Central memory CD8-positive, alpha-beta T cell (primary cell): Measurements from ENCODE around the gene IL4I1.
A peak's percentile ranks its signal among the peaks of the same experiment; 100 is the strongest.

Experiments
- ATAC-seq: fragments of 150-1000 bp; cut with Tn5 transposase; replicated peaks from 2 replicates; pipeline ENCODE4 v1.10.0; 2022; ENCODE audit warnings: mild to moderate bottlenecking, moderate FRiP score, moderate number of reproducible peaks; ENCODE audit not compliant: poor library complexity, severe bottlenecking; ENCODE audit errors: extremely low read depth
- DNase-seq, 2 donors: peaks; one replicate each; pipeline ENCODE4 v3.0.0; 2021; ENCODE audit warnings: low spot score in 2 of 2
- H3K27ac Mint-ChIP-seq: one replicate; pipeline ENCODE4 v1.8.0; 2022; ENCODE audit warnings: low read depth, mild to moderate bottlenecking, moderate library complexity, mixed read lengths
- H3K27me3 Mint-ChIP-seq: one replicate; pipeline ENCODE4 v1.8.0; 2022; ENCODE audit warnings: mixed read lengths
- H3K36me3 Mint-ChIP-seq: one replicate; pipeline ENCODE4 v1.8.0; 2022; ENCODE audit warnings: mild to moderate bottlenecking, moderate library complexity, mixed read lengths; ENCODE audit not compliant: insufficient read depth
- H3K4me1 Mint-ChIP-seq: one replicate; pipeline ENCODE4 v1.8.0; 2022; ENCODE audit warnings: mixed read lengths
- H3K4me3 Mint-ChIP-seq: one replicate; pipeline ENCODE4 v1.8.0; 2022; ENCODE audit warnings: mild to moderate bottlenecking, moderate library complexity, mixed read lengths
- H3K9me3 Mint-ChIP-seq: one replicate; pipeline ENCODE4 v1.8.0; 2022; ENCODE audit warnings: mixed read lengths

IL4I1 gene

DNA sequence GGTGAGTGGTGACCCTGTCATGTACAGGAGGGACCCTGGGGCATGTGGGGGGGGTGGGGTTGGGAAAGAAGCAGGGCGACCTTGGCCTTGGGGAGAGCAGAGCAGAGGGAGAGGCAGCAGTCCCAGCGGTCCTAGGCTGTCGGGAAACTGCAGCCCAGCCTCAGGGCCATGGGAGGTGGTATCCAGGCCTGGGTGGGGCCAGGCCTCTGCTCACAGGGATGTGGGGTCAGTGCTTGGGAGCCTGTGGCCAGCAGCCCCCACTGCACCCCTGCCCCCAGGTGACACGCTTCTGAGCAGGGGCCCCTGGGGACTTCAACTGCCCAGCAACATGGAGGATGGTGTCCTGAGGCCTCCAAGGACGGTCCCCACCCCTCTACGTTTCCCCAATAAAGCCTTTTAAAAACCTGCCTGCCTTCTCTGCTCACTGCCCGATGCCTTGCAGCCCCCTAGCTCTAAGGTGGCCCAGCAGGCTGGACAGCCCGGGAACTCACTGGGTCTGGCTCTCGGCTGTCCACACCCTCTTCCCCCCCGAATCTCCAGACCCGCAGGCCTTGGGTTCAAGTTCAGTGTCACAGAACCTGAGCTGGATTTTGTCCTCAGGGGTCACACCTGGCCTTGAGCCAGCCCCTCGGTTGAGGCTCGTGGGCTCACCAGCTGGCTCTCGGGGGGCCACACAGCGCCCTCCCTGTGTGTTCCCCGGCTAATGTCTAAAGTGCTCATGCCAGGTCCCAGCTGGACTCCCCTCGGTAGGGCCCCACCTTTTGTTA, 36.2 kb downstream of the IL4I1 start:
- peaks cover 25% of the 10 kb centered on the region for H3K36me3 Mint-ChIP-seq
- H3K9me3 Mint-ChIP-seq = no peaks in the 10 kb centered on the region
- ATAC-seq = no peak

DNA sequence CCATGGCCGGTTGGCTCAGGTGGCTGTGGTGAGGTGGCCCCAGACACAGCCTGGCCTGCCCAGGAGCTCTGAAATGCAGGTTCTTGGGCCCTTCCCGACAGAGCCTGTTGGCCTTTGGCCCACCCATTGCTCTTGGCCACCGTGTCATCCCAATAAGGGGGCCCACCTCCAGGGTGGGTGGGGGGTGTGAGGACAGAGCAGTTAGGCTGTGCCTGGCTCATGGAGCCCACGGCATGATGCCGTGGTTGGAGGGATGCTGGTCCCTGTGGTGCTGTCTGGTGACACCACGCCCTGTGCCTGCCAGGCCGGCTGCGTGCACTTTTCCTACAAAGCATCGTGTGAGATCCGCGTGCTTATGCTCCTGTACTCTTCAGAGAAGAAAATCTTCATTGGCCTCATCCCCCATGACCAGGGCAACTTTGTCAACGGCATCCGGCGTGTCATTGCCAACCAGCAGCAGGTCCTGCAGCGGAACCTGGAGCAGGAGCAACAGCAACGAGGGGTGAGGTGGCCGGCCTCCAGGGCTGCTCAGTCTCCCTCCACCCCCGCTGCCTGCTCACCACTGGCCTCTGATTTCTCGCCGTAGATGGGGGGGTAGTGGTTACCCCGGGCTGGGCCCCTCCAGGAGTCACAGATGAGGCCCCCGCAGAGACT, 36.9 kb downstream of the IL4I1 start:
- Mint-ChIP-seq H3K27ac (no peak overlapping the region), H3K4me3 (no peak overlapping the region), H3K27me3 (no peaks in the 10 kb centered on the region), H3K9me3 (no peaks in the 10 kb centered on the region), H3K36me3 (peaks cover 25% of the 10 kb centered on the region), H3K4me1 (peaks cover 7% of the 10 kb centered on the region)
- DNase-seq (no peak), ATAC-seq (no peak)

More for the DNA sequence above, 36.2 kb downstream of the IL4I1 start:
- H3K27me3 Mint-ChIP-seq = no peaks in the 10 kb centered on the region
- peak overlapping the region; percentile 69 for H3K27ac Mint-ChIP-seq
- no peak for DNase-seq
- H3K4me1 Mint-ChIP-seq = peaks cover 8% of the 10 kb centered on the region
- H3K4me3 Mint-ChIP-seq = no peak overlapping the region

DNA sequence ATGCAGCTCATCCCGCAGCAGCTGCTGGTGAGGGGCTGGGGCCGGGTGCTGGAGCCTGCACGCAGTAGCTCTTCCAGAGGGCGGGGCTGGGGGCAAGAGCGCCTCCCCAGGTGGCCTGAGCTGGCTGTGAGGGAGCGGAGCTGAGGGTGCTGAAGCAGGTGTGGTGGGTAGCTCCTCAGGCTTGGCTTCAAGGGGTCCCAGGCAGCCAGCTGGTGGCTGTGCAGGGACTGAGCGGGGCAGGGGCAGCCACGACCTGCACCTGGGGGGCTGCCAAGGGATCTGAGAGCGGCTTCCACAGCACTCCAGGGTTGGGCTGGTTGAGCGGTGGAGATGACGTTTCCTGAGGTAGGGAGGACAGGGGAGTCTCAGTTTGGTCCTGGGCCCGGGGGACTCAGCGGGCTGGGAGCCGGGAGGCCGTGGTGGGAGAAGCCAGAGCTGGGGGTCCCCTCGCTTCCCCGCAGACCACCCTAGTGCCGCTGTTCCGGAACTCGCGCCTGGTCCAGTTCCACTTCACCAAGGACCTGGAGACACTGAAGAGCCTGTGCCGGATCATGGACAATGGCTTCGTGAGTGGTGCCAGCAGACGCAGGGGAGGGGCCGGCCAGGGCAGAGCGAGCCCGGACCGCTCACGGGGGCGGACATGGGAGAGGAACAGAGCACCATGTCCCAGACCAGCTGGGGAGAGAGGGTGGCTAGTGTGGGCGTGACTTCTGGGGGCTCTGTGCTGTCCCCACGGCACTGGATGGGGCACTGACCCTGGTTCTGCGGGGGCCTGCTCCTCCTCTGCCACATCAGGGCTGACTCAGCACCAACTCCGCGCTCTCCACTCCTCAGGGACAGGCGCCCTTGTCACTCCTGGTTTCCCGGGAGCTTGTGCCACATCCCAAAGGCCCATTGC, 38.4 kb downstream of the IL4I1 start:
- ATAC-seq (no peak), DNase-seq (no peak)
- H3K27me3 Mint-ChIP-seq = no peaks in the 10 kb centered on the region
- H3K4me3 Mint-ChIP-seq = no peak overlapping the region
- H3K9me3 Mint-ChIP-seq = no peaks in the 10 kb centered on the region
- H3K36me3 Mint-ChIP-seq = peaks cover 23% of the 10 kb centered on the region
- peak overlapping the region; percentile 77 for H3K27ac Mint-ChIP-seq
- H3K4me1 Mint-ChIP-seq = peaks cover 4% of the 10 kb centered on the region

DNA sequence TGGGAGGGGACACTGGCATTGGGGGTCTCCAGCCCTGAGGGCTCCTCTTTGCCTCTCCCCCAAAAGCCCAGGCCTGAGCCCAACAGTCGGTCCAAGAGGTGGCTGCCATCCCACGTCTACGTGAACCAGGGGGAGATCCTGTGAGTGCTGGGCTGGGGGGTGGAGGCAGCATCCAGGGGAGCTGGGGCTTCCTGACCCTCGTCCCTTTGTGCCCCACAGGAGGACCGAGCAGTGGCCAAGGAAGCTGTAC, 38.9 kb downstream of the IL4I1 start:
- Mint-ChIP-seq H3K4me3 (no peak overlapping the region), H3K36me3 (peaks cover 19% of the 10 kb centered on the region), H3K9me3 (no peaks in the 10 kb centered on the region), H3K4me1 (peaks cover 2% of the 10 kb centered on the region), H3K27ac (no peak overlapping the region), H3K27me3 (no peaks in the 10 kb centered on the region)
- no peak for ATAC-seq
- DNase-seq = no peak

DNA sequence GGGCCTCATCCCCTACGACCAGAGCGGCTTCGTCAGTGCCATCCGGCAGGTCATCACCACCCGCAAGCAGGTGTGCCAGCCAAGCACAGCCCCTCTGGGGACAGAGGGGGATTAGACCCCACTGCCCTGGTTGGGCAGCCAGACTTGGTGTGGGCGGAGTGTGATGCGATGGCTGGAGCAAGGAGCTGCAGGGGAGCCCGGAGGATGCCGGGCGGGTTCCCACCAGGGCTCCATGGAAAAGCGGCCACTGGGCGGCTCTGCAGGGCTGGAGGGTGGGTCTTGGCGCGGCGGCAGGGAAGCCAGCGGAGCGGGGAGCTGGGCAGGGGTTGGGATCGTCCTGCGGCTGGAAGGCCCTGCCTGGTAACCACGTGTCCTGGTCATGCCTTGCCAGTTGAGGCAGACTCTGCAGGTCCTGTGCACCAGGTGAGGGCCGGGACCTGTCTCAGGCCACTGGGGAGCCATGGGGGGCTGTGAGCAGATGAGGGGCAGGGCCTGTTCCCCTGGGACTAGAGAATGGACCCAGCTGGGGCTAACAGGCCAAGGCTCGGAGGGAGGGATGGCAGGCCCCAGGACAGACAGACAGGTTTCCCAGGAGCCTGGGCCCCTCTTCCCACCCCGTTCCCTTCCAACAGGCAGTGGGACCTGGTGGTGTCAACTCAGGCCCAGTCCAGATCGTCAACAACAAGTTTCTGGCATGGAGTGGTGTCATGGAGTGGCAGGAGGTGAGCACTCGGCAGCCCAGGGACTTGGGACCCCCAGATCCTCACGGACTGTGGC, 39.4 kb downstream of the IL4I1 start:
- Mint-ChIP-seq H3K9me3 (no peaks in the 10 kb centered on the region), H3K27me3 (no peaks in the 10 kb centered on the region), H3K4me1 (peaks cover 7% of the 10 kb centered on the region), H3K27ac (no peak overlapping the region), H3K4me3 (no peak overlapping the region), H3K36me3 (peaks cover 22% of the 10 kb centered on the region)
- ATAC-seq (no peak), DNase-seq (no peak)

DNA sequence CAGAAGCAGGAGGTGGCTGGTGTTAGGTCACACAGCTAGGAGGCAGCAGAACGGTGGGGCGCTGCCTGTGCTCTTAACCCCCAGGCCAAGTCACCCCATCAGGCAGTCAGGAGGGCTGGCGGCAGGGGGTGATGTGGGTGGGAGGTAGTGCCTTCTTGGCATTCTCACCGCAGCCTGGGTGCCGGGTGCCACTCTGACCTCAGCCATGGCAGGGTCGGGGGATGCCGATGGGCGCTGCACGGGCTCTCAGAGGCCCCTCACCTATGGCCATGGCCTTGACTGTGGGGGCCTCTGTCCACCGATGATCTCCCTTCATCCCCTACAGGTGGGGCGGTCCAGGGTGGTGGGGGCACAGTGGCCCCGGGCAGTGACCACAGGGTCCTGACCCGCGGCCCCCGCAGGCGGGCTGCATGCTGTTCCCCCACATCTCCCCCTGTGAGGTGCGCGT, 40.1 kb downstream of the IL4I1 start:
- Mint-ChIP-seq H3K9me3 (no peaks in the 10 kb centered on the region), H3K4me3 (no peak overlapping the region), H3K4me1 (peaks cover 11% of the 10 kb centered on the region), H3K27me3 (no peaks in the 10 kb centered on the region), H3K36me3 (peaks cover 24% of the 10 kb centered on the region), H3K27ac (peak overlapping the region; percentile 79)
- no peak for DNase-seq
- ATAC-seq = no peak

DNA sequence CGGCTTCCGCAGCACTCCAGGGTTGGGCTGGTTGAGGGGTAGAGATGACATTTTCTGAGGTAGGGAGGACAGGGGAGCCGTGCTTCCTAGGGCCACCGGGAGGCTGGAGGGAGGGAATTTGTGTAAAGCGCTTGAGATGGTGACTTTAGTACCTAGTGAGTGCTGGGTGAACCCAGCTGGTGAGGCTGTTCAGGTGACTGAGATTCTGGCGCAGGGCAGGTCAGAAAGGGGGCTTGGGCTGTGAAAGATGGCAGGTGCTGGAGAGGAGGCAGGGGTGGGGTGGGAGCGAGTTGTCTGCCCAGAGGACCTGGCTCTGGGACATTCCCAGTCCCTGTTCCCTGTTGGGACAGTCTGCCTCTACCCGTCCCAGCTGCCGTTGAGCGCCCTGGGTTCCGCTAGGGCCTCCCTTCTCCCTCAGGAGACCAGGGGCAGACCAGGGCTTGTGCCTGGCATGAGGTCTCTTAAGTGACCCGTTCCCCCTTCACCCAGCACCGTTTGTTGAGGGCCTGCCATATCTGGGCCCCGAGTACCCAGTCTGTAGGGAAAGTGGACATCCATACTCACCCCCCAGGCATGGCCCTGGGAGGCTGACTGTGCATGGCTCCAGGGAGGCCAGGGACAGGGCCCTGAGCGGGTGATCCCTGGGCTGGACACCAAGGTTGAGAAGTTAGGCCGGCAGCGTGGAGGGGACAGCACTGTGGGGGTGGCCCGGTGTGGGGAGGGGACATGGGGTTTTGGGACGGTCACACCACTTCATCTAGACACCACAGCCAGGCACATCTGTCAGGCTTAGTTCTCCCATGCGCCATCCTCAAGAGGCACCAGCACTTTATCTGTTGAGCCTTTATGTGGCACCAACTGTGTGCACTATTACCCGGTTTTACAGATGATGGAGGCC, 40.8 kb downstream of the IL4I1 start:
- ATAC-seq = no peak
- H3K27me3 Mint-ChIP-seq = no peaks in the 10 kb centered on the region
- peak overlapping the region; percentile 79 for H3K27ac Mint-ChIP-seq
- peaks cover 11% of the 10 kb centered on the region for H3K4me1 Mint-ChIP-seq
- H3K9me3 Mint-ChIP-seq = no peaks in the 10 kb centered on the region
- no peak for DNase-seq
- peaks cover 22% of the 10 kb centered on the region for H3K36me3 Mint-ChIP-seq
- no peak overlapping the region for H3K4me3 Mint-ChIP-seq

DNA sequence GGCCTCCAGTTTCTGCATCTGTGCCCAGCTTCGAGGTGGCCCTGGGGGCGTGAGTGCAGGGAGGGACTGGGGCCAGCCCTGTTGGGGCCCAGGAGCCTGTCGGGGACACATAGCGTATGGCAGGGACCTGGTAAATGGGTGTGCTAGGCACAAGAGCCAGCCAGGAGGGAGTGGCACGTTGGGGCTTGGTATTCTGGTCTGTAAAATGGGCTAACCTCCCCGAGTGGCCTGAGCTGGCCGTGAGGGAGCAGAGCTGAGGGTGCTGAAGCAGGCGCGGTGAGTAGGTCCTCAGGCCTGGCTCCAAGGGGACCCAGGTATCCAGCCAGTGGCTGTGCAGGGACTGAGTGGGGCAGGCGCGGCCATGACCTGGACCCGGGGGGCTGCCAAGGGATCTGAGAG, 41.4 kb downstream of the IL4I1 start:
- no peak for DNase-seq
- Mint-ChIP-seq H3K4me3 (no peak overlapping the region), H3K36me3 (peaks cover 21% of the 10 kb centered on the region), H3K27me3 (no peaks in the 10 kb centered on the region), H3K4me1 (peaks cover 16% of the 10 kb centered on the region), H3K27ac (peak overlapping the region; percentile 79), H3K9me3 (no peaks in the 10 kb centered on the region)
- ATAC-seq = no peak

DNA sequence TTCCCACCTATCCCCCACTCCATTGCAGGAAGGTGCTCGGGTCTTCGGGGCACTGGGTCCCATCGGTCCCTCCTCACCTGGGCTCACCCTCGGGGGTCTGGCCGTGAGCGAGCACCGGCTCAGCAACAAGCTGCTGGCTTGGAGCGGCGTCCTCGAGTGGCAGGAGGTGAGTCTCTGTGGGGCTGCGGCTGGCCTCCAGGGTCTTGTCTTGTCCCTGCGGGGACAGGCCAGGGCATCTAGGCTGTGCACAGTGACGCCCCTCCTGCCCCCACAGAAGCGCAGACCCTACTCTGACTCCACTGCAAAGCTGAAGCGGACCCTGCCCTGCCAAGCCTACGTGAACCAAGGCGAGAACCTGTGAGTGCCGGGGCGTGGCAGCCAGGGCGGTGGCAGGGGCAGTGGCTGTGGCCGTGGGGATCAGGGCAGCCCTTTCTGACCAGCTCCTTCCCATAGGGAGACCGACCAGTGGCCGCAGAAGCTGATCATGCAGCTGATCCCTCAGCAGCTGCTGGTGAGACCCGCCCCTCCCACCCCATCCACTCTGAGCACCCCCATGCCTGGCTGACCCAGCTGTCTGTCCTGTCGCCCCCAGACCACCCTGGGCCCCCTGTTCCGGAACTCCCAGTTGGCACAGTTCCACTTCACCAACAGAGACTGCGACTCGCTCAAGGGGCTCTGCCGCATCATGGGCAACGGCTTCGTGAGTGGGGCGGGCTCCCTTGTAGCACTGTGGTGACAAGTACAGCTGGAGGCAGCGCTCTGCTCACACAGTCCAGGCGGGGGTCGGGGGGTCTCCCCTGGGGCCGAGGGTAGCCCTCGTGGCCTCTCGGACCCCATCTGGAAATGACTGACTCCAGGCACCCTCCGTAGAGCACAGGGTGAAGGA, 42.1 kb downstream of the IL4I1 start:
- DNase-seq (no peak), ATAC-seq (no peak)
- peaks cover 22% of the 10 kb centered on the region for H3K4me1 Mint-ChIP-seq
- H3K27me3 Mint-ChIP-seq = no peaks in the 10 kb centered on the region
- H3K9me3 Mint-ChIP-seq = no peaks in the 10 kb centered on the region
- no peak overlapping the region for H3K4me3 Mint-ChIP-seq
- peak overlapping the region; percentile 79 for H3K27ac Mint-ChIP-seq
- H3K36me3 Mint-ChIP-seq = peaks cover 21% of the 10 kb centered on the region

DNA sequence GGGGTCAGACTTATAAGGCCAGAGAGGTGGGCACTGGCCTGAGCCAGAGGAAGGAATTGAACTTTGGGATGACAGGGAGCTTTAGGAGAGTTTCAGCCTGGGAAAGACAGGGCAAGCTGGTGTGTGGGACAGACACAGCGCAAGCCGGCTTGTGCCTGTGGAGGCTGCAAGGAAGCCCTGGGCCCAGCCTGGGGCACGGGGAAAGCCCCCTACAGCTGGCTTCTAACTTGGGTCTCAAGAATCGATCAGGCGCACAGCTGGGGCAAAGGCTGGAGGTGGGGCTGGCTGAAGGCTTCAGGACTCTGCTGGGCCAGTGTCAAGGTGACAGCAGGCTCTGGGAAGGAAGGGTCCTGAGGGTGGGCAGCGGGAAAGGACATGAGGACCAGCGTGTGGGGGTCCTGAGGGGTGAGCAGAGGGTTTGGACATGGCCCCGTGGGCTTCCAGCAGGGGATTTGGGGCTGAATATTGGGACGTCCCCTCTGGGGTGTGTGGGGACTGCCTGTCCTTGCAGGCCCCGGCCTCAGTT, 42.8 kb downstream of the IL4I1 start:
- H3K36me3 Mint-ChIP-seq = peaks cover 21% of the 10 kb centered on the region
- H3K27ac Mint-ChIP-seq = no peak overlapping the region
- H3K4me3 Mint-ChIP-seq = peak overlapping the region; percentile 3
- no peak for DNase-seq
- H3K4me1 Mint-ChIP-seq = peaks cover 27% of the 10 kb centered on the region
- no peak for ATAC-seq
- H3K9me3 Mint-ChIP-seq = peaks cover 4% of the 10 kb centered on the region
- no peaks in the 10 kb centered on the region for H3K27me3 Mint-ChIP-seq
